ENCODE data around the gene MAPK8.

GRCh38 chr10:48282829-48283228 lies 23.6 kb upstream of the MAPK8 start:
- TF ChIP-seq POLR2A (IDR thresholded peaks at IDR 0.05) = no peak
- TF ChIP-seq, protein P1, sequence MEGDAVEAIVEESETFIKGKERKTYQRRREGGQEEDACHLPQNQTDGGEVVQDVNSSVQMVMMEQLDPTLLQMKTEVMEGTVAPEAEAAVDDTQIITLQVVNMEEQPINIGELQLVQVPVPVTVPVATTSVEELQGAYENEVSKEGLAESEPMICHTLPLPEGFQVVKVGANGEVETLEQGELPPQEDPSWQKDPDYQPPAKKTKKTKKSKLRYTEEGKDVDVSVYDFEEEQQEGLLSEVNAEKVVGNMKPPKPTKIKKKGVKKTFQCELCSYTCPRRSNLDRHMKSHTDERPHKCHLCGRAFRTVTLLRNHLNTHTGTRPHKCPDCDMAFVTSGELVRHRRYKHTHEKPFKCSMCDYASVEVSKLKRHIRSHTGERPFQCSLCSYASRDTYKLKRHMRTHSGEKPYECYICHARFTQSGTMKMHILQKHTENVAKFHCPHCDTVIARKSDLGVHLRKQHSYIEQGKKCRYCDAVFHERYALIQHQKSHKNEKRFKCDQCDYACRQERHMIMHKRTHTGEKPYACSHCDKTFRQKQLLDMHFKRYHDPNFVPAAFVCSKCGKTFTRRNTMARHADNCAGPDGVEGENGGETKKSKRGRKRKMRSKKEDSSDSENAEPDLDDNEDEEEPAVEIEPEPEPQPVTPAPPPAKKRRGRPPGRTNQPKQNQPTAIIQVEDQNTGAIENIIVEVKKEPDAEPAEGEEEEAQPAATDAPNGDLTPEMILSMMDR (IDR thresholded peaks at IDR 0.05) = no peak

Measured in suprapubic skin (tissue), 3 donors.